ENCODE results near the gene CLPTM1L. TPM values are rescaled to one million over a fixed set of nuclear protein-coding genes. Genes with fewer than 3 reads are reported as not detected.
"Not testable (repeated sequence)": the region's sequence is repeated elsewhere in the genome, so short reads cannot be mapped to it uniquely, and the experiment has no call there.

CLPTM1L gene
- total RNA-seq, 4 donors from 2014 or later = 78.0 to 143 (median 104) TPM

DNA sequence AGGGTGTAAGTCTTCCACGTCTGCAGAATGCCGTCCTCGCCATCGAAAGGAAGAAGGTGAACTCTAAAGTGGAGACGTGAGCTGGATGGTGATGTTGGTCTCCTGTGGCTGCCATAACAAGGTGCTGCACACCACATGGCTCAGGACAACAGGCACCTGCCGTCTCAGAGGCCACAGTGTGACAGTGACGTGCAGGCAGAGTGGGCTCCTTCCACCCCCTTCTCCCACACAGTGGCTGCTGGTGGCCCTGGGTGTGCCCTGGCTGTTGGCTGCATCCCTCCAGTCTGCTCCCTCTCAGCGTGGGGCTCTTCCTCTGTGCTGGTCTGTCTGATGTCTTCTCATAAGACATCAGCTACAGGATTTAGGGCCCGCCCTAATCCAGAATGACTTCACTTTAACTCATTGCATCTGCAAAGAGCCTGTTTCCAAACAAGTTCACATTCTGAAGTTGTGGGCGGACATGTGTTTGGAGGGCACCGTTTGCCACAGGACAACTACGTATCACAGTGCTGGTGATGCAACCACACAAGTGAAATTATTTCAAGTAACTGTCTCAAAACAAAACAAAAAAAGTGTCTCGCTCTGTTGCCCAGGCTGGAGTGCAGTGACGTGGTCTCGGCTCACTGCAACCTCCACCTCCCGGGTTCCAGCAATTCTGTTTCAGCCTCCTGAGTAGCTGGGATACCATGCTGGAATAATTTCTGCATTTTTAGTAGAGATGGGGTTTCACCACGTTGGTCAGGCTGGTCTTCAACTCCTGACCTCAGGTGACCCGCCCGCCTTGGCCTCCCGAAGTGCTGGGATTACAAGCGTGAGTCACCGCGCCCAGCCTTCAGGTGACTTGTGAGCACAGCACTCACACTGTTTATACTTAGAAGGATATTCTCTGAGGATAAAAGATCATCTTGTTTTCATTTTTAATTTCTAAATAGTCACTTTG, 31.2 kb upstream of the CLPTM1L start:
- H3K4me3 ChIP-seq = no peak overlapping the region
- in situ Hi-C loops (cut with MboI; ENCODE audit: low pct_ligation_motif_present in 1 of 4, low pct_unique_long_range_greater_than_20kb in 1 of 4, low sequenced_read_pairs in 3 of 4) = loop anchor here in 1 of 4 donors (25.0 kb wide), 1 partner anchor 261 kb away; no protein-coding TSS in a partner anchor
- intact Hi-C loops (cut with DNase I; ENCODE audit: low total_unique reads) = no loop called here
- peaks cover 0 to 7% (median 5%) of the 10 kb centered on the region in 4 donors for H3K4me1 ChIP-seq
- no peak overlapping the region for H3K27ac ChIP-seq
- TF ChIP-seq, protein P1, sequence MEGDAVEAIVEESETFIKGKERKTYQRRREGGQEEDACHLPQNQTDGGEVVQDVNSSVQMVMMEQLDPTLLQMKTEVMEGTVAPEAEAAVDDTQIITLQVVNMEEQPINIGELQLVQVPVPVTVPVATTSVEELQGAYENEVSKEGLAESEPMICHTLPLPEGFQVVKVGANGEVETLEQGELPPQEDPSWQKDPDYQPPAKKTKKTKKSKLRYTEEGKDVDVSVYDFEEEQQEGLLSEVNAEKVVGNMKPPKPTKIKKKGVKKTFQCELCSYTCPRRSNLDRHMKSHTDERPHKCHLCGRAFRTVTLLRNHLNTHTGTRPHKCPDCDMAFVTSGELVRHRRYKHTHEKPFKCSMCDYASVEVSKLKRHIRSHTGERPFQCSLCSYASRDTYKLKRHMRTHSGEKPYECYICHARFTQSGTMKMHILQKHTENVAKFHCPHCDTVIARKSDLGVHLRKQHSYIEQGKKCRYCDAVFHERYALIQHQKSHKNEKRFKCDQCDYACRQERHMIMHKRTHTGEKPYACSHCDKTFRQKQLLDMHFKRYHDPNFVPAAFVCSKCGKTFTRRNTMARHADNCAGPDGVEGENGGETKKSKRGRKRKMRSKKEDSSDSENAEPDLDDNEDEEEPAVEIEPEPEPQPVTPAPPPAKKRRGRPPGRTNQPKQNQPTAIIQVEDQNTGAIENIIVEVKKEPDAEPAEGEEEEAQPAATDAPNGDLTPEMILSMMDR (IDR thresholded peaks at IDR 0.05) = no peak
- TF ChIP-seq POLR2A (IDR thresholded peaks at IDR 0.05) = no peak
- TF ChIP-seq EP300 (IDR thresholded peaks at IDR 0.05; ENCODE audit: low read depth) = no peak
- no peak for TF ChIP-seq POLR2AphosphoS5 (IDR thresholded peaks at IDR 0.05)
- DNase-seq = no peak
- no peaks in the 10 kb centered on the region for H3K9me3 ChIP-seq
- H3K36me3 ChIP-seq = no peaks in the 10 kb centered on the region
- 75 to 80% methylated on average over 4 to 23 of the region's 23 CpGs for WGBS, 2 donors (ENCODE audit: low coverage in 1 of 2)
- H3K27me3 ChIP-seq = peaks cover 12% of the 10 kb centered on the region

DNA sequence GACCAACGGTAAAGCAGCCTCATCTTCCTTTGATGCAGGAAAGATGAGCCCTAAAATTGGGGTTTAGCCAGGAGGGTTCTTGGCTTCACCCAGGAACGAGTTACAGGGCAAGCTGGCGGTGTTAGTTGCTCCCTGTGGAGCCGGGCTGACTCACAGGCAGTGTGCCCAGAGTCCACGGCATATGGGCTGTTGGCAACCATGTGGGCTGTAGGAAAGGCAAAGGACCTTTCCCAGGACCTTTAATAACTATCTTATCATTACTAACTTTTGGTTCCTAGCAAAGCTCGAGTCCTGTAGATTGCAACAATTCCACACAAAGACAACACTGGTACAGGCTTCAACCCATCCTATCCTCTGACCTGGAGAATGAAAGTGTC, 29.8 kb upstream of the CLPTM1L start:
- H3K36me3 ChIP-seq = no peaks in the 10 kb centered on the region
- H3K27me3 ChIP-seq = peaks cover 5% of the 10 kb centered on the region
- no peaks in the 10 kb centered on the region for H3K4me1 ChIP-seq
- no peak overlapping the region for H3K27ac ChIP-seq
- 64 to 83% methylated on average over 1 to 6 of the region's 6 CpGs for WGBS, 2 donors (ENCODE audit: low coverage in 1 of 2)
- TF ChIP-seq, protein P1 (IDR thresholded peaks at IDR 0.05) = no peak
- no peak for TF ChIP-seq POLR2A (IDR thresholded peaks at IDR 0.05)
- TF ChIP-seq POLR2AphosphoS5 (IDR thresholded peaks at IDR 0.05) = no peak
- no peak for TF ChIP-seq EP300 (IDR thresholded peaks at IDR 0.05; ENCODE audit: low read depth)
- in situ Hi-C loops (cut with MboI; ENCODE audit: low pct_ligation_motif_present in 1 of 4, low pct_unique_long_range_greater_than_20kb in 1 of 4, low sequenced_read_pairs in 3 of 4) = loop anchor here in 2 of 4 donors (25.0 kb wide), 1 partner anchor 263 kb away; no protein-coding TSS in a partner anchor
- no peak for DNase-seq
- H3K4me3 ChIP-seq = no peak overlapping the region
- no peaks in the 10 kb centered on the region for H3K9me3 ChIP-seq
- intact Hi-C loops (cut with DNase I; ENCODE audit: low total_unique reads) = no loop called here

DNA sequence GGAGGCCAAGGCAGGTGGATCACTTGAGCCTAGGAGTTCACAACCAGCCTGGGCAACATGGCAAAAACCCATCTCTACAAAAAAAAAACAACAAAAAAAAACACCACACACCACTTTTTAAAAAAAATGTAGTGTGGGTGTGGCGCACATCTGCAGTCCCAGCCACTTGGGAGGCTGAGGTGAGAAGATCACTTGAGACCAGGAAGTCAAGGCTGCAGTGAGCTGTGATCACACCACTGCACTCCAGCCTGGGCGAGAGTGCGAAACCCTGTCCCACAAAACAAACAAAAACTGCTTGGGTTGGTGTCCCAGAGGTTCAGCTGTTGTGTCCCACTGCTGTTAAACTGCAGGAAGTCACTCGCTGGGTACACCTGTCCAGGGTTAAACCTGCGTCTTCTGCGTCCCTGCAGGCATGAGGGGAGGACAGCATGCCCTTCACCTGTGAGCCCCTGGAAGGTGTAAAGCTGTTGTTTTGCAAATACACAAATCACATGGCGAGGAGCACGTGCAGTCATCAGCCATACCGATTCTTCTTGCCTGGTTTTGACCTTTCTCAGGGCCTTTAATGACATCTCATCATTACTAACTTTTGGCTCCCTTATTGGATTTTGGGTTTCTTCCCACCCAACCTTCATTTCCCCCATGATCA, 29.3 kb upstream of the CLPTM1L start:
- Histone ChIP-seq H3K27ac (no peak overlapping the region), H3K4me1 (no peaks in the 10 kb centered on the region), H3K36me3 (no peaks in the 10 kb centered on the region), H3K9me3 (no peaks in the 10 kb centered on the region), H3K27me3 (no peaks in the 10 kb centered on the region), H3K4me3 (no peak overlapping the region)
- in situ Hi-C loops (cut with MboI; ENCODE audit: low pct_ligation_motif_present in 1 of 4, low pct_unique_long_range_greater_than_20kb in 1 of 4, low sequenced_read_pairs in 3 of 4) = loop anchor here in 1 of 4 donors (25.0 kb wide), 1 partner anchor 263 kb away; no protein-coding TSS in a partner anchor
- WGBS, 2 donors (ENCODE audit: low coverage in 1 of 2) = 48 to 69% methylated on average over 4 to 9 of the region's 9 CpGs
- no peak for DNase-seq
- TF ChIP-seq, protein P1 (IDR thresholded peaks at IDR 0.05) = no peak
- TF ChIP-seq POLR2AphosphoS5 (IDR thresholded peaks at IDR 0.05) = no peak
- no peak for TF ChIP-seq POLR2A (IDR thresholded peaks at IDR 0.05)
- TF ChIP-seq EP300 (IDR thresholded peaks at IDR 0.05; ENCODE audit: low read depth) = no peak
- intact Hi-C loops (cut with DNase I; ENCODE audit: low total_unique reads) = no loop called here

DNA sequence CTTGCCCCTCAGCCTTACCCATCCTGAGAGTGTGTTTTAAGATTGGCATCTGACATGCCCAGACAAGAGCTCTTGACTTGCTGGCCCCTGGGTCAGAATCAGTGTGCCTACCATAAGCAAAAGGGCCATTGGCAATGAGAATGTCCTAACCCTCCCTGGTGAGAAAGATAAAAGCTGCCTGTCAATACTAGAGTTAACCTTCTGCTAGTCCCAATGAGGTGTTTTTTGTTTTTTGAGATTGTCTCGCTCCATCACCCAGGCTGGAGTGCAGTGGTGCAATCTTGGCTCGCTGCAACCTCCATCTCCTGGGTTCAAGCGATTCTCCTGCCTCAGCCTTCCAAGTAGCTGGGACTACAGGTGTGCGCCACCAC, 27.1 kb upstream of the CLPTM1L start:
- in situ Hi-C loops (cut with MboI; ENCODE audit: low pct_ligation_motif_present in 1 of 4, low pct_unique_long_range_greater_than_20kb in 1 of 4, low sequenced_read_pairs in 3 of 4) = loop anchor here in 1 of 4 donors (25.0 kb wide), 1 partner anchor 265 kb away; no protein-coding TSS in a partner anchor
- H3K27ac ChIP-seq; H3K4me1 ChIP-seq; intact Hi-C loops (cut with DNase I; ENCODE audit: low total_unique reads); H3K9me3 ChIP-seq; H3K36me3 ChIP-seq; H3K4me3 ChIP-seq; DNase-seq; H3K27me3 ChIP-seq: not testable (repeated sequence)
- 92 to 96% methylated on average over 4 of the region's 4 CpGs for WGBS, 2 donors (ENCODE audit: low coverage in 1 of 2)

Data from transverse colon (tissue), 4 donors.